ENCODE results near the gene TSPAN10. TPM values are rescaled to one million over a fixed set of nuclear protein-coding genes. Genes with fewer than 3 reads are reported as not detected.

The TSPAN10 gene
- total and polyA plus RNA-seq, 9 of the 15 experiments (the other 6 are each of a cell fraction or from before 2014, with no cell fraction given) = 0.05 to 0.31 (median 0.13) TPM; not detected in 1

GRCh38 chr17:81666342-81667191, 29.6 kb downstream of the TSPAN10 start, which contains the start of the genes CCDC137 and OXLD1 (continued):
- TF ChIP-seq PBX2 (CRISPR knock-in tag; IDR thresholded peaks at IDR 0.05; ENCODE audit: low read depth) (peak; percentile 99), PBX2 (tag; conservative IDR thresholded peaks at IDR 0.05; ENCODE audit: low read depth) (peak; percentile 97), FOXA1 (IDR thresholded peaks at IDR 0.05; ENCODE audit: borderline replicate concordance) (no peak), ZBTB7A (IDR thresholded peaks at IDR 0.05; ENCODE audit: borderline replicate concordance, control insufficient read depth, low read depth, low read length) (peak; percentile 87; the same call in 1 of the 2 replicates), MXI1 (IDR thresholded peaks at IDR 0.05; ENCODE audit: low read depth, low read length) (peak; percentile 62), ETS1 (conservative IDR thresholded peaks at IDR 0.05; ENCODE audit: control insufficient read depth, low read depth, low read length) (peak; percentile 42; the same call in 1 of the 2 replicates), RBBP5 (IDR thresholded peaks at IDR 0.05; ENCODE audit: borderline replicate concordance, insufficient read depth, low read length, poor library complexity, severe bottlenecking) (peak; percentile 92), FIP1L1 (IDR thresholded peaks at IDR 0.05; ENCODE audit: low read depth, low read length, poor library complexity, severe bottlenecking) (peak; percentile 57), BRD9 (IDR thresholded peaks at IDR 0.05; ENCODE audit: low read depth, partially characterized antibody) (no peak), PRPF4 (IDR thresholded peaks at IDR 0.05; ENCODE audit: insufficient read depth, low read depth, low read length, poor library complexity, severe bottlenecking) (peak; percentile 48), CXXC5 (CRISPR knock-in tag; IDR thresholded peaks at IDR 0.05) (peak; percentile 71), ZNF384 (IDR thresholded peaks at IDR 0.05; ENCODE audit: low read depth, low read length) (no peak), POLR2A (conservative IDR thresholded peaks at IDR 0.05) (peak; percentile 95), MTA1 (IDR thresholded peaks at IDR 0.05; ENCODE audit: borderline replicate concordance) (no peak), ETV1 (tag; conservative IDR thresholded peaks at IDR 0.05; ENCODE audit: low read depth) (peak; percentile 55; the same call in 1 of the 2 replicates), FOXP1 (CRISPR knock-in tag; IDR thresholded peaks at IDR 0.05) (0 out of 2 replicates have a peak, but pooled peaks have one; percentile 31), ZFX (CRISPR knock-in tag; IDR thresholded peaks at IDR 0.05) (peak; percentile 11; the same call in 1 of the 2 replicates), CHD2 (IDR thresholded peaks at IDR 0.05; ENCODE audit: low read depth, low read length) (peak; percentile 78), GTF2F1 (IDR thresholded peaks at IDR 0.05; ENCODE audit: low read depth, low read length) (0 out of 2 replicates have a peak, but pooled peaks have one; percentile 61), ATF7 (IDR thresholded peaks at IDR 0.05) (peak; percentile 65)
- TF ChIP-seq, protein P1, sequence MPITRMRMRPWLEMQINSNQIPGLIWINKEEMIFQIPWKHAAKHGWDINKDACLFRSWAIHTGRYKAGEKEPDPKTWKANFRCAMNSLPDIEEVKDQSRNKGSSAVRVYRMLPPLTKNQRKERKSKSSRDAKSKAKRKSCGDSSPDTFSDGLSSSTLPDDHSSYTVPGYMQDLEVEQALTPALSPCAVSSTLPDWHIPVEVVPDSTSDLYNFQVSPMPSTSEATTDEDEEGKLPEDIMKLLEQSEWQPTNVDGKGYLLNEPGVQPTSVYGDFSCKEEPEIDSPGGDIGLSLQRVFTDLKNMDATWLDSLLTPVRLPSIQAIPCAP (CRISPR knock-in tag; IDR thresholded peaks at IDR 0.05; ENCODE audit: borderline replicate concordance) = no peak
- TF ChIP-seq, protein P2, sequence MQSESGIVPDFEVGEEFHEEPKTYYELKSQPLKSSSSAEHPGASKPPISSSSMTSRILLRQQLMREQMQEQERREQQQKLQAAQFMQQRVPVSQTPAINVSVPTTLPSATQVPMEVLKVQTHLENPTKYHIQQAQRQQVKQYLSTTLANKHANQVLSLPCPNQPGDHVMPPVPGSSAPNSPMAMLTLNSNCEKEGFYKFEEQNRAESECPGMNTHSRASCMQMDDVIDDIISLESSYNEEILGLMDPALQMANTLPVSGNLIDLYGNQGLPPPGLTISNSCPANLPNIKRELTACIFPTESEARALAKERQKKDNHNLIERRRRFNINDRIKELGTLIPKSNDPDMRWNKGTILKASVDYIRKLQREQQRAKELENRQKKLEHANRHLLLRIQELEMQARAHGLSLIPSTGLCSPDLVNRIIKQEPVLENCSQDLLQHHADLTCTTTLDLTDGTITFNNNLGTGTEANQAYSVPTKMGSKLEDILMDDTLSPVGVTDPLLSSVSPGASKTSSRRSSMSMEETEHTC (IDR thresholded peaks at IDR 0.05) = 0 out of 2 replicates have a peak, but pooled peaks have one; percentile 17
